Smooth muscle cell (in vitro differentiated cells): Measurements from ENCODE around the gene IQCE. TPM values are rescaled to one million over a fixed set of nuclear protein-coding genes. Genes with fewer than 3 reads are reported as not detected.

Experiments
- DNase-seq: peaks from one replicate; lab custom pipeline; 2025; ENCODE audit not compliant: unreplicated experiment; lab: John Stamatoyannopoulos, UW
- H2AFZ ChIP-seq: fragments of 200-600 bp; sonication (generic); 2 replicates; pipeline ENCODE4 v1.6.0; 2016; ENCODE audit warnings: antibody characterized with exemption, low read depth, mild to moderate bottlenecking
- H3F3A ChIP-seq: fragments of 200-600 bp; sonication (generic); 2 replicates; pipeline ENCODE4 v1.6.0; 2017; ENCODE audit warnings: antibody characterized with exemption, low read depth
- H3K27ac ChIP-seq: fragments of 200-600 bp; sonication (generic); 2 replicates; pipeline ENCODE4 v1.5.1; 2016; ENCODE audit warnings: low read depth, mild to moderate bottlenecking
- H3K27me3 ChIP-seq: fragments of 200-600 bp; sonication (generic); 2 replicates; pipeline ENCODE4 v1.6.1; 2016; ENCODE audit warnings: low read depth, mild to moderate bottlenecking
- H3K36me3 ChIP-seq: fragments of 200-600 bp; sonication (generic); 2 replicates; pipeline ENCODE4 v1.5.1; 2016; ENCODE audit warnings: low read depth
- H3K4me1 ChIP-seq: fragments of 200-600 bp; sonication (generic); 2 replicates; pipeline ENCODE4 v1.5.1; 2016; ENCODE audit warnings: low read depth
- H3K4me2 ChIP-seq: fragments of 200-600 bp; sonication (generic); 2 replicates; pipeline ENCODE4 v1.6.0; 2016; ENCODE audit warnings: mild to moderate bottlenecking
- H3K4me3 ChIP-seq: fragments of 200-600 bp; sonication (generic); 2 replicates; pipeline ENCODE4 v1.5.1; 2016; ENCODE audit warnings: mild to moderate bottlenecking
- H3K79me2 ChIP-seq: fragments of 200-600 bp; sonication (generic); 2 replicates; pipeline ENCODE4 v1.6.0; 2016; ENCODE audit warnings: low read depth, mild to moderate bottlenecking
- H3K9ac ChIP-seq: fragments of 200-600 bp; sonication (generic); 2 replicates; pipeline ENCODE4 v1.6.0; 2016; ENCODE audit warnings: low read depth
- H3K9me3 ChIP-seq: fragments of 200-600 bp; sonication (generic); replicated peaks from 2 replicates; pipeline ENCODE4 v1.5.1; 2016; ENCODE audit warnings: low read depth
- H4K20me1 ChIP-seq: fragments of 200-600 bp; sonication (generic); 2 replicates; pipeline ENCODE4 v1.6.0; 2016; ENCODE audit warnings: low read depth
- WGBS: methylation state at CpG from one replicate; pipeline ENCODE4 v1.1.7; 2016; ENCODE audit warnings: low lambda C conversion rate; 5-methylcytosine and 5-hydroxymethylcytosine counted together
- polyA plus RNA-seq: library from polyadenylated mRNA; unstranded; fragments of >200 nt; fragmentation: Nextera tagmentation; extraction: Ambion mirVana; gene quantifications from 2 replicates; pipeline ENCODE4 v1.2.1, GENCODE V29; 2016
- total RNA-seq: library from RNA; depleted of rRNA; stranded (reverse); fragments of >200 nt; gene quantifications from 2 replicates; pipeline ENCODE4 v1.2.3, GENCODE V29; 2014
- TF ChIP-seq, protein P1 (sequence below): fragments of 200-600 bp; sonication (generic); IDR thresholded peaks from 2 replicates; pipeline ENCODE4 v1.5.1; 2017; ENCODE audit warnings: borderline replicate concordance, mild to moderate bottlenecking, antibody characterized with exemption; ENCODE audit not compliant: insufficient read depth, poor library complexity, severe bottlenecking

IQCE gene
- total and polyA plus RNA-seq, 2 experiments from 2014 or later, result 5.8 to 12.7 TPM

GRCh38 chr7:2566890-2567678, 8.3 kb downstream of the IQCE start:
- H3K27me3 ChIP-seq, result no peaks in the 10 kb centered on the region
- peaks cover 10% of the 10 kb centered on the region for H3K79me2 ChIP-seq
- 80% methylated on average over 28 of the region's 28 CpGs for WGBS
- H2AFZ ChIP-seq, result no peak overlapping the region
- H3K4me3 ChIP-seq, result no peak overlapping the region
- no peak overlapping the region for H3K9ac ChIP-seq
- H3K27ac ChIP-seq, result no peak overlapping the region
- H3K4me2 ChIP-seq, result no peak overlapping the region
- H3K36me3 ChIP-seq, result no peaks in the 10 kb centered on the region
- no peaks in the 10 kb centered on the region for H3K9me3 ChIP-seq
- peaks cover 2% of the 10 kb centered on the region for H3F3A ChIP-seq
- H4K20me1 ChIP-seq, result peaks cover 10% of the 10 kb centered on the region
- H3K4me1 ChIP-seq, result peaks cover 10% of the 10 kb centered on the region
- TF ChIP-seq, protein P1, sequence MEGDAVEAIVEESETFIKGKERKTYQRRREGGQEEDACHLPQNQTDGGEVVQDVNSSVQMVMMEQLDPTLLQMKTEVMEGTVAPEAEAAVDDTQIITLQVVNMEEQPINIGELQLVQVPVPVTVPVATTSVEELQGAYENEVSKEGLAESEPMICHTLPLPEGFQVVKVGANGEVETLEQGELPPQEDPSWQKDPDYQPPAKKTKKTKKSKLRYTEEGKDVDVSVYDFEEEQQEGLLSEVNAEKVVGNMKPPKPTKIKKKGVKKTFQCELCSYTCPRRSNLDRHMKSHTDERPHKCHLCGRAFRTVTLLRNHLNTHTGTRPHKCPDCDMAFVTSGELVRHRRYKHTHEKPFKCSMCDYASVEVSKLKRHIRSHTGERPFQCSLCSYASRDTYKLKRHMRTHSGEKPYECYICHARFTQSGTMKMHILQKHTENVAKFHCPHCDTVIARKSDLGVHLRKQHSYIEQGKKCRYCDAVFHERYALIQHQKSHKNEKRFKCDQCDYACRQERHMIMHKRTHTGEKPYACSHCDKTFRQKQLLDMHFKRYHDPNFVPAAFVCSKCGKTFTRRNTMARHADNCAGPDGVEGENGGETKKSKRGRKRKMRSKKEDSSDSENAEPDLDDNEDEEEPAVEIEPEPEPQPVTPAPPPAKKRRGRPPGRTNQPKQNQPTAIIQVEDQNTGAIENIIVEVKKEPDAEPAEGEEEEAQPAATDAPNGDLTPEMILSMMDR, result no peak
- DNase-seq, result no peak

GRCh38 chr7:2567679-2568278, 9.0 kb downstream of the IQCE start:
- no peaks in the 10 kb centered on the region for H3K9me3 ChIP-seq
- H3K9ac ChIP-seq, result no peak overlapping the region
- peaks cover 10% of the 10 kb centered on the region for H4K20me1 ChIP-seq
- H3K79me2 ChIP-seq, result peaks cover 3% of the 10 kb centered on the region
- no peak overlapping the region for H3K27ac ChIP-seq
- H3K4me3 ChIP-seq, result no peak overlapping the region
- 76% methylated on average over 16 of the region's 16 CpGs for WGBS
- no peak overlapping the region for H2AFZ ChIP-seq
- H3K27me3 ChIP-seq, result no peaks in the 10 kb centered on the region
- no peak overlapping the region for H3K4me2 ChIP-seq
- peaks cover 3% of the 10 kb centered on the region for H3F3A ChIP-seq
- DNase-seq, result no peak
- H3K4me1 ChIP-seq, result peaks cover 11% of the 10 kb centered on the region
- no peaks in the 10 kb centered on the region for H3K36me3 ChIP-seq
- TF ChIP-seq, protein P1, result peak; percentile 32

- H3K79me2 ChIP-seq, result peaks cover 3% of the 10 kb centered on the region
- no peak overlapping the region for H3K4me3 ChIP-seq
- H3K36me3 ChIP-seq, result no peaks in the 10 kb centered on the region
- no peak overlapping the region for H3K27ac ChIP-seq
- H3K27me3 ChIP-seq, result no peaks in the 10 kb centered on the region
- peaks cover 10% of the 10 kb centered on the region for H4K20me1 ChIP-seq
- no peak for DNase-seq
- no peaks in the 10 kb centered on the region for H3K9me3 ChIP-seq
- H3K4me1 ChIP-seq, result peaks cover 11% of the 10 kb centered on the region
- H2AFZ ChIP-seq, result no peak overlapping the region
- no peak overlapping the region for H3K4me2 ChIP-seq
- 92% methylated on average over 24 of the region's 24 CpGs for WGBS
- peaks cover 3% of the 10 kb centered on the region for H3F3A ChIP-seq
- no peak overlapping the region for H3K9ac ChIP-seq
- TF ChIP-seq, protein P1, result no peak
Measured at GRCh38 chr7:2568521-2569223, 9.9 kb downstream of the IQCE start.
